ENCODE measurements around the gene CWH43.
"Not testable (repeated sequence)": the region's sequence is repeated elsewhere in the genome, so short reads cannot be mapped to it uniquely, and the experiment has no call there.

Gene CWH43

GRCh38 chr4:49098034-49098759, 112.1 kb downstream of the CWH43 start:
- FAIRE-seq: not testable (repeated sequence)

DNA sequence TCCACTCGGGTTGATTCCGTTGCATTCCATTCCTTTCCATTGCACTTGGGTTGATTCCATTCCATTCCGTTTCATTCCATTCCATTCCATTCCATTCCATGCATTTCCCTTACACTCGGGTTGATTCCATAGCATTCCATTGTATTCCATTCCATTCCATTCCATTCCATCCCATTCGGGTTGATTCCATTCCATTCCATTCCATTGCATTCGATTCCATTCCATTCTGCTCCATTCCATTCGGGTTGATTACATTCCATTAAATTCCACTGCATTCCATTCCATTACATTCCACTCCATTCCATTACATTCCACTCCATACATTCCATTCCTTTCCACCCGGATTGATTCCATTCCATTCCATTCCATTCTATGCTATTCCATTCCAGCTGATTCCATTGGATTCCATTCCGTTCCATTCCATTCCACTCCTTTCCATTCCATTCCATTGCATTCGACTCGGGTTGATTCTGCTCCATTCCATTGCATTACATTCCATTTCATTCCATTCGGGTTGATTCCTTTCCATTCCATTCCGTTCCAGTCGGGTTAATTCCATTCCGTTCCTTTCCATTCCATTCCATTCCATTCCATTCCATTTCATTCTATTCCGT, 113.9 kb downstream of the CWH43 start:
- not testable (repeated sequence) for FAIRE-seq

- FAIRE-seq: not testable (repeated sequence)
These were observed 116.3 kb downstream of the CWH43 start for GRCh38 chr4:49102344-49102898.

GRCh38 chr4:49103436-49104136, 117.5 kb downstream of the CWH43 start:
- FAIRE-seq: not testable (repeated sequence)

- not testable (repeated sequence) for FAIRE-seq
These were observed 118.3 kb downstream of the CWH43 start for GRCh38 chr4:49104231-49104930.

GRCh38 chr4:49105248-49105904, 119.3 kb downstream of the CWH43 start:
- not testable (repeated sequence) for FAIRE-seq

DNA sequence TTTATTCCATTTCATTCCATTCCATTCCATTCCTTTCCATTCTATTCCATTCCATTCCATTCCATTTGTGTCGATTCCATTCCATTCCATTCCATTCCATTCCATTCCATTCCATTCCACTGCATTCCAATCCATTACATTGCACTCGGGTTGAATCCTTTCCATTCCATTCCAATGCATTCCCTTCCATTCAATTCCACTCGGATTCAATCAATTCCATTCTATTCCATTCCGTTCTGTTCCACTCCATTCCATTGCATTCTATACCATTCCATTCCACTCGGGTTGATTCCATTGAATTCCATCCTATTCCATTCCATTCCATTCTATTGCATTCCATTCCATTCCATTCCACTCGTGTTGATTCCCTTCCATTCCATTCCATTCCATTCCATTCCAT, 121.2 kb downstream of the CWH43 start:
- not testable (repeated sequence) for FAIRE-seq

GRCh38 chr4:49108183-49108978, 122.3 kb downstream of the CWH43 start:
- FAIRE-seq: not testable (repeated sequence)

DNA sequence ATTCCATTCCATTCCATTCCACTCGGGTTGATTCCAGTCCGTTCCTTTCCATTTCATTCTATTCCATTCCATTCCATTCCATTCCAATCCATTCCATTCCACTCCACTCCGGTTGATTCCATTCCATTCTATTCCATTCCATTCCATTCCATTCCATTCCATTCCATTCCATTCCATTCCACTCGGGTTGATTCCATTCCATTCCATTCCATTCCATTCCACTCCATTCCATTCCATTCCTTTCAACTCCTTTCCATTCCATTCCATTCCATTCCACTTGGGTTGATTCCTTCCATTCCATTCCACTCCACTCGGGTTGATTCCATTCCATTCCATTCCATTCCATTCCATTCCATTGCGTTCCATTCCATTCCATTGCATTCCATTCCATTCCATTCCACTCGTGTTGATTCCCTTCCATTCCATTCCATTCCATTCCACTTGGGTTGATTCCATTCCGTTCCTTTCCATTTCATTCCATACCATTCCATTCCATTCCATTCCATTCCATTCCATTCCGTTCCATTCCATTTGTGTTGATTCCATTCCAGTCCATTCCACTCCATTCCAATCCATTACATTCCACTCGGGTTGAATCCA, 123.6 kb downstream of the CWH43 start:
- not testable (repeated sequence) for FAIRE-seq

DNA sequence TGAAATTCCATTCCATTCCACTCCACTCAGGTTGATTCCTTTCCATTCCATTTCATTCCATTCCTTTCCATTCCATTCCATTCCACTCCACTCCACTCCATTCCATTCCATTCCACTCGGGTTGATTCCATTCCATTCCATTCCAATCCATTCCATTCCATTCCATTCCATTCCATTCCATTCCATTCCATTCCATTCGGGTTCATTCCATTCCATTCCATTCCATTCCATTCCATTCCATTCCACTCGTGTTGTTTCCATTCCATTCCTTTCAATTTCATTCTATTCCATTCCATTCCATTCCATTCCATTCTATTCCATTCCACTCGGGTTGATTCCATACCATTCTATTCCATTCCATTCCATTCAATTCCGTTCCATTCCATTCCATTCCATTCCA, 124.5 kb downstream of the CWH43 start:
- FAIRE-seq: not testable (repeated sequence)
